Activated gamma-delta T cell treated with Interleukin-2 at 50 U/mL for 16 hours (primary cell): Measurements from ENCODE around the gene MPL.

Experiments used
- DNase-seq: peaks from one replicate; pipeline ENCODE4 v3.0.0-alpha.2; 2020

MPL gene

GRCh38 chr1:43306688-43307457, 30.7 kb upstream of the MPL start:
- DNase-seq: no peak

- DNase-seq: no peak
Measured at GRCh38 chr1:43307458-43308158, 30.0 kb upstream of the MPL start.

- no peak for DNase-seq
Measured at GRCh38 chr1:43308635-43309404, 28.8 kb upstream of the MPL start.

- DNase-seq: no peak
Measured at GRCh38 chr1:43309405-43310025, 28.1 kb upstream of the MPL start.

- no peak for DNase-seq
Measured at GRCh38 chr1:43311521-43311920, 26.1 kb upstream of the MPL start.

GRCh38 chr1:43312212-43312623, 25.4 kb upstream of the MPL start:
- no peak for DNase-seq

GRCh38 chr1:43312663-43313515, 24.7 kb upstream of the MPL start:
- DNase-seq: no peak

- no peak for DNase-seq
Measured at GRCh38 chr1:43313771-43314170, 23.8 kb upstream of the MPL start.

GRCh38 chr1:43314233-43314632, 23.4 kb upstream of the MPL start:
- no peak for DNase-seq

GRCh38 chr1:43315481-43315880, 22.1 kb upstream of the MPL start:
- DNase-seq: no peak

GRCh38 chr1:43315963-43316737, 21.5 kb upstream of the MPL start:
- no peak for DNase-seq

GRCh38 chr1:43316738-43317520, 20.7 kb upstream of the MPL start:
- no peak for DNase-seq

- no peak for DNase-seq
Measured at GRCh38 chr1:43317817-43318471, 19.7 kb upstream of the MPL start.

GRCh38 chr1:43318831-43319230, 18.8 kb upstream of the MPL start:
- DNase-seq: no peak

GRCh38 chr1:43319288-43319687, 18.3 kb upstream of the MPL start:
- no peak for DNase-seq

GRCh38 chr1:43319766-43320165, 17.9 kb upstream of the MPL start:
- DNase-seq: no peak

- no peak for DNase-seq
Measured at GRCh38 chr1:43321331-43321891, 16.2 kb upstream of the MPL start.

GRCh38 chr1:43322506-43322905, 15.1 kb upstream of the MPL start:
- DNase-seq: no peak

- no peak for DNase-seq
Measured at GRCh38 chr1:43324810-43325209, 12.8 kb upstream of the MPL start.

GRCh38 chr1:43325381-43325780, 12.2 kb upstream of the MPL start:
- no peak for DNase-seq
